Measurements from ENCODE around the gene COPS7A.

Gene COPS7A

DNA sequence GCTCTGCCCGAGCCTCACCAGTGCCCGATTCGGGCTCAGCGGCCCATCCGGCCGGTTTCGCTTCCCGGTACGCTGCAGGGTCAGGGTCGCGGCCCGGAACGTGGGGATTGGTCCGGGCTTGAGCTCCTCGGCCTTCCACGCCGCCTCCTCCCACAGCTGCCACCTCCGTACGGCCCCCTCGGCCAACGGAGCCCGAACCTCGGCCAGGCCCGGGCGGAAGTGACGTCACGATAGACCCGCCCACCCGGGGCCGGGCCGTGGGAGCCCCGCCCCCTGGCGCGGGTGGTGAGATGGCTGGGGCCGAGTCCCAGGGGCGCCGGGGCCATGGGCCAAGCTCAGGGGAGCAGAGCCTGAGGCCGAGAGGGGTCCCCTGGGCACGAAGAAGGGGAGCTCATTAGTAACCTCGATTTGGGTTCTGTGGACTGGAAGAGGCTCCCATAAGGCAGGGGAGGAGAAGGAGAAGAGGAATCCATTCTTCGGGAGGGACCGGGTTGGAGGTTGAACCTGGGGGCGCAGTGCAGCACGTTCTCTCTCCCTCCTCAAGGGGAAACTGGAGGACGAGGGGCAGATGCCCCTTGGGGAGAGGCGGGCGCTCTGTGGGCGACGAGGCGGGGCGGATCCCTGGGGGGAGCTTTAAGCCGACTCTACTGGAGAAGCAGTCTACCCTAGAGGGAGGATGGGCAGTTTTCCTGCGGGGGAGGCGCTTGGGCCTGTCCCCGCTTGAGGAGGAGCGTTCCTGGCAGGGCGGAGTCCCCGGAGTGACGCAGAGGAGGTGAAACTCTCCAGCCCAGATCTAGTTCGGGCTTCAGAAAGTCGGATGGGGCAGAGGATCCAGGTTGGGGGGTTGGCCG, 29.3 kb downstream of the COPS7A start, which contains the start of gene MLF2:
Gene MLF2 (minus strand): TSS at position 221 of the 851 bp plus-strand sequence. CDS start 807 bp downstream, outside the sequence.
- H3K4me1 ChIP-seq (ENCODE audit: control insufficient read depth, insufficient read depth, low read length) = peaks cover 12% of the 10 kb centered on the region
- H3K36me3 ChIP-seq (ENCODE audit: control insufficient read depth, insufficient read depth, low read length) = peaks cover 38% of the 10 kb centered on the region
- H3K27ac ChIP-seq (ENCODE audit: low read depth, low read length) = peak within 1 kb of the TSS; percentile 98
- no peaks in the 10 kb centered on the region for H3K9me3 ChIP-seq (ENCODE audit: control insufficient read depth, insufficient read depth, low read length)
- H3K4me3 ChIP-seq (ENCODE audit: low read depth, low read length) = peak within 1 kb of the TSS; percentile 93
- no peaks in the 10 kb centered on the region for H3K27me3 ChIP-seq (ENCODE audit: control insufficient read depth, insufficient read depth, low read length)
- H3K9ac ChIP-seq (ENCODE audit: low read depth, low read length) = peak within 1 kb of the TSS; percentile 86

DNA sequence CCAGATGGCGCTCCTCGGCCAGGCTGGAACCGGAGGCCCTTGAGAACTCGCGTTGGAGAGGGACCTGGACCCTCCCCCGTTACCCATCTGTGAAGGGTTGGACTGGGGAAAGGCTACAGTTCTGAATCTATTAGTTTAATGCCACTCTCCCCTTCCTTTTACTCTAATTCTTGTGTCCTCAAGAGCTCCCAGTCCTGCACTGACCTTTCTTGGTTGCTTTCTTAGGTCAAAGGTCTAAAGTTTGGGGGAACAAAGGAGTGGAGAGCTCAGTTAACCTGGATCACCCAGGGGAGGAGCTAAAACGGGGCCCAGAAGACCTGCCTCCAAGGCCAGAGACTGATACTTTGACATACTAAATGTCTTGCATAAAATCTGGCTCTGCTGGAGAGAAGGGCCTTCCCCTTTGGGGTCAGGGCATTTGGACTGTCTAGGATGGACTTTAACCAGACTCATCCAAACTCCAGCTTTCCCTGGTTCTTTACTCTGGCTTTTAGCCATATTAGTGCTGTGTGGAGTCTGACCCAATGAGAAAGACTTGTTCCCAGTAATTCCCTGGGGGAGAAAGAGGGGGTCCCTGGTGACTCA, 30.0 kb downstream of the COPS7A start:
- peaks cover 12% of the 10 kb centered on the region for H3K4me1 ChIP-seq (ENCODE audit: control insufficient read depth, insufficient read depth, low read length)
- peak overlapping the region; percentile 41 for H3K4me3 ChIP-seq (ENCODE audit: low read depth, low read length)
- H3K36me3 ChIP-seq (ENCODE audit: control insufficient read depth, insufficient read depth, low read length) = peaks cover 30% of the 10 kb centered on the region
- peak overlapping the region; percentile 98 for H3K27ac ChIP-seq (ENCODE audit: low read depth, low read length)
- H3K9ac ChIP-seq (ENCODE audit: low read depth, low read length) = no peak overlapping the region
- no peaks in the 10 kb centered on the region for H3K27me3 ChIP-seq (ENCODE audit: control insufficient read depth, insufficient read depth, low read length)
- H3K9me3 ChIP-seq (ENCODE audit: control insufficient read depth, insufficient read depth, low read length) = no peaks in the 10 kb centered on the region

- Histone ChIP-seq H3K36me3 (ENCODE audit: control insufficient read depth, insufficient read depth, low read length) (peaks cover 25% of the 10 kb centered on the region), H3K27me3 (ENCODE audit: control insufficient read depth, insufficient read depth, low read length) (no peaks in the 10 kb centered on the region), H3K4me3 (ENCODE audit: low read depth, low read length) (no peak overlapping the region), H3K9me3 (ENCODE audit: control insufficient read depth, insufficient read depth, low read length) (no peaks in the 10 kb centered on the region), H3K27ac (ENCODE audit: low read depth, low read length) (no peak overlapping the region), H3K4me1 (ENCODE audit: control insufficient read depth, insufficient read depth, low read length) (peaks cover 12% of the 10 kb centered on the region), H3K9ac (ENCODE audit: low read depth, low read length) (no peak overlapping the region)
Measured at GRCh38 chr12:6754411-6754810, 30.6 kb downstream of the COPS7A start.

DNA sequence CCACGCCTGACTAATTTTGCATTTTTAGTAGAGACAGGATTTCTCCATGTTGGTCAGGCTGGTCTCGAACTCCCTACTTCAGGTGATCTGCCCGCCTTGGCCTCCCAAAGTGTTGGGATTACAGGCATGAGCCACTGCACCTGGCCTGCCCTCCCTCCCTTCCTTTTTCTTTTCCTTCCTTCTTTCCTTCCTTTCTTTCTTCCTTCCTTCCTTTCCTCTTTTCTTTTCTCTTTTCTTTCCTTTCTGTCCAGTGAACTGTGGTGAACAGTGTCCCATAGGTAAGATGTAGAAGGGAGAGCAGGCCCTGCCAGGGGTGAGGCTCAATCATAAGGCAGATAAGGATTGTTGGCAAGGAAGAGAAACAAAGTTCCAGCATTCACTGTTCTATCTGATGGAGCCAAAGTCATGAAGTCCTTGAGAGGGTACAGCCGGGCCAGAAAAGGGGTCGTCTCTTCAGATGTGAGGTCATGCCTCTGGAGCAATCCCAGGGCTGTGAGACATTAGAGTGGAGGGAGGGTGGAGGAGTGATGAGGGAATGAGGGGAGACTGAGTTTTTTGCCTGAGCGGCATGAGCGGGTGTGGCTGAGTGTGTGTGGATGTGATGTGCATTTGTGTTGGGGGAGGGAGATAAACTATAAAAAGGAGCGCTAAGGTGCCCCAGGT, 33.3 kb downstream of the COPS7A start:
- H3K27me3 ChIP-seq (ENCODE audit: control insufficient read depth, insufficient read depth, low read length) = no peaks in the 10 kb centered on the region
- H3K4me1 ChIP-seq (ENCODE audit: control insufficient read depth, insufficient read depth, low read length) = peaks cover 9% of the 10 kb centered on the region
- no peaks in the 10 kb centered on the region for H3K9me3 ChIP-seq (ENCODE audit: control insufficient read depth, insufficient read depth, low read length)
- no peaks in the 10 kb centered on the region for H3K36me3 ChIP-seq (ENCODE audit: control insufficient read depth, insufficient read depth, low read length)
- H3K27ac ChIP-seq (ENCODE audit: low read depth, low read length) = no peak overlapping the region
- H3K4me3 ChIP-seq (ENCODE audit: low read depth, low read length) = no peak overlapping the region
- H3K9ac ChIP-seq (ENCODE audit: low read depth, low read length) = no peak overlapping the region

DNA sequence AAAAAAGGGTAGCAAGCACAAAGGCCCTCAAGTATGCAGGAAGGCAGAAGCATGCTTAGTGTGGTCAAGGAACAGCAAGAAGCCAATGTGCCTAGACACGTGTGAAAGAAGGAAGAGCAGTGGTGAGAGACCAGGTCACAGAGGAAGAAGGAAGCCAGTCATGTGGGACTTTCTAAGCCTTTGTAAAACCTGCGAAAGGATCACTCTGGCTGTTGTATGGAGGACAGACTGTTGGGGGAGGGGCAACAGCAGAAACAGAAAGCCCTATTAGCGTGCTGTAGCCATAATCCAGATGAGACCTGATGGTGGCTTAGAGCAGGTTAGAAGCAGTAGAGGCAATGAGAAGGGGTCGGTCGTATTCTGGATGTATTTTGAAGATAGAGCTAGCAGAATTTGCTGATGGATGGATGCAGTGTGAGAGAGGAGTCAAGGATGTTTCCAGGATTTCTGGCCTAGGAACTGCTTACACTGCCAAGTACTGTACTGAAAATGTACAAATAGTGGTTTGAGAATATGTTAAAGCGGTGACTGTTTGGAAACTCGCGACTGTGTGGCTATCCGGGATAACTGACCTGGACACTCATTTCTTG, 34.8 kb downstream of the COPS7A start:
- H3K36me3 ChIP-seq (ENCODE audit: control insufficient read depth, insufficient read depth, low read length) = no peaks in the 10 kb centered on the region

GRCh38 chr12:6759741-6760140, 35.9 kb downstream of the COPS7A start:
- Histone ChIP-seq H3K9ac (ENCODE audit: low read depth, low read length) (no peak overlapping the region), H3K9me3 (ENCODE audit: control insufficient read depth, insufficient read depth, low read length) (no peaks in the 10 kb centered on the region), H3K36me3 (ENCODE audit: control insufficient read depth, insufficient read depth, low read length) (no peaks in the 10 kb centered on the region), H3K27me3 (ENCODE audit: control insufficient read depth, insufficient read depth, low read length) (no peaks in the 10 kb centered on the region), H3K4me1 (ENCODE audit: control insufficient read depth, insufficient read depth, low read length) (peaks cover 9% of the 10 kb centered on the region), H3K27ac (ENCODE audit: low read depth, low read length) (no peak overlapping the region), H3K4me3 (ENCODE audit: low read depth, low read length) (no peak overlapping the region)

More for the DNA sequence above, 34.8 kb downstream of the COPS7A start:
- Histone ChIP-seq H3K27ac (ENCODE audit: low read depth, low read length) (no peak overlapping the region), H3K9ac (ENCODE audit: low read depth, low read length) (no peak overlapping the region), H3K27me3 (ENCODE audit: control insufficient read depth, insufficient read depth, low read length) (no peaks in the 10 kb centered on the region), H3K9me3 (ENCODE audit: control insufficient read depth, insufficient read depth, low read length) (no peaks in the 10 kb centered on the region), H3K4me1 (ENCODE audit: control insufficient read depth, insufficient read depth, low read length) (peaks cover 11% of the 10 kb centered on the region), H3K4me3 (ENCODE audit: low read depth, low read length) (no peak overlapping the region)

- peaks cover 3% of the 10 kb centered on the region; the same call in 1 of the 2 replicates for H3K27me3 ChIP-seq (ENCODE audit: control insufficient read depth, insufficient read depth, low read length)
- peaks cover 24% of the 10 kb centered on the region for H3K4me1 ChIP-seq (ENCODE audit: control insufficient read depth, insufficient read depth, low read length)
Measured at GRCh38 chr12:6763380-6763779, 39.5 kb downstream of the COPS7A start.

DNA sequence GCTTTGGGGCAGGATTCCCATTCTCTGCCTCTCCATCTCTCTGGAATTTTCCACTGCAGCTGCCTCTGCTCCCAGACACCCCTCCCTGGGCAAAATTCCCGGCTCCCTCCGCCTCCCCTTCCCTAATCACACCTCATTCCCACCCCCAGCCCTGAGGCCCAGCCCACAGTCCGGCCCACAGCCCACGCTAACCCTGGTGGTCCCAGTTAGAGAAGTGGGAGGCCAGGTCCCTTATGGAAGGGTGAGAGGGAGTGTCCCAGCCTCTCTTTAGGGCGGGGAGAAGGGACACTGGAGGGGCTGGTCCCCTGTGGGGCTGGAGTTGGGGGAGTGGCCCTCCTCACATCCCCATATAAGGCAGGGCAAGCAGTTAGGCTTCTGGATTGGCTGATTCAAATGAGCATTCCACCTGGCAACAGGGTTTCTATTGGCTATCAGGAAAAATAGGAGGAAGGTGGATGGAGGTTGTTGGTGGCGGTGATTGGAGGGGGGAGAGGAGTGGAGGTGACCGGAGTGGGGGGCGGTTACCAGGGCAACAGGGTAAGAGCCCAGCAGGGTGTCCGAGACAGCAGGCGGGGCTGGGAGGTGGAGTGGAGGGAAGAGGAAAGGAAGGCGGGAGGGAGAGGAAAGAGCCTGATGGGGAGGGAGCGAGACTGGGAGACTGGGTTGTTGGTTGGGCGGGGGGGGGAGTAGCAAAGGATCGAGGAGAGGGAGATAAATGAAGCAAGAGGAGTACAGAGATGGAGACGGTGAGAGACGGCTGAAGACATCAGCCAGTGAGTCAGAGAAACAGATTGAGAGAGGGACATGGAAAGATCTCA, 40.4 kb downstream of the COPS7A start:
- Histone ChIP-seq H3K4me1 (ENCODE audit: control insufficient read depth, insufficient read depth, low read length) (peaks cover 32% of the 10 kb centered on the region), H3K9ac (ENCODE audit: low read depth, low read length) (no peak overlapping the region), H3K27ac (ENCODE audit: low read depth, low read length) (peak overlapping the region; percentile 82), H3K4me3 (ENCODE audit: low read depth, low read length) (peak overlapping the region; percentile 18), H3K9me3 (ENCODE audit: control insufficient read depth, insufficient read depth, low read length) (no peaks in the 10 kb centered on the region), H3K36me3 (ENCODE audit: control insufficient read depth, insufficient read depth, low read length) (0 out of 2 replicates have a peak, but pooled peaks cover under 1% of the 10 kb centered on the region), H3K27me3 (ENCODE audit: control insufficient read depth, insufficient read depth, low read length) (peaks cover 3% of the 10 kb centered on the region; the same call in 1 of the 2 replicates)

More at GRCh38 chr12:6763380-6763779, 39.5 kb downstream of the COPS7A start:
- Histone ChIP-seq H3K4me3 (ENCODE audit: low read depth, low read length) (no peak overlapping the region), H3K36me3 (ENCODE audit: control insufficient read depth, insufficient read depth, low read length) (no peaks in the 10 kb centered on the region), H3K27ac (ENCODE audit: low read depth, low read length) (peak overlapping the region; percentile 82), H3K9ac (ENCODE audit: low read depth, low read length) (no peak overlapping the region; the same call in 1 of the 2 replicates), H3K9me3 (ENCODE audit: control insufficient read depth, insufficient read depth, low read length) (no peaks in the 10 kb centered on the region)

DNA sequence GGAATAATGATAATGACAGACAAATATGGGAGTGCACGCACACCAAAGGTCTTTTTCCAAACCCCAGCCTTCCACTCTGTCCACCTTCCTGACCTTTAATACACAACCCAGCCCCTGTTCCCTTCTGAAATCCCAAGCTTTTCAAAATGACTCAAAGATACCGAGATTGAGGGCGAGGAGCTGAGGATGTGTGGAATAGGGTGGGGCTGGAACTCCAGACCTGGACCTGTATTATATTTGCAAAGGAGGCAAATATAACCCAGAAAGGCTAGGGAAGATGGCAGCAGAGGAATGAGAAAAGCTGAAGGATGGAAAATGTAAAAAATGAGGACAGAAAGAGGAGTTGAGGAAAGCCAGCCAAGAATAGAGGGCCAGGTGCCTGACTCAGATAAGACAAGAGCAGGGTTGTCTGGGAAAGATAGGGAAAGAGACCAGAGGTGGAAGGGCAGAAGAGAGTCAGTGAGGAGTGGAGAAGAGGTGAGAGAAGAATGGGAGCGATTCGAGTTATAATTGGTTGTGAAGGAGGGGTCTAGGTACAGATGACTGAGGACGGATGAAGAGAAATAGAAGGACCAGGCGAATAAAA, 41.3 kb downstream of the COPS7A start:
- peaks cover 35% of the 10 kb centered on the region for H3K4me1 ChIP-seq (ENCODE audit: control insufficient read depth, insufficient read depth, low read length)

More for the DNA sequence above, 41.3 kb downstream of the COPS7A start:
- peak overlapping the region; percentile 83 for H3K4me3 ChIP-seq (ENCODE audit: low read depth, low read length)
- peak overlapping the region; percentile 82 for H3K27ac ChIP-seq (ENCODE audit: low read depth, low read length)
- peaks cover 9% of the 10 kb centered on the region for H3K36me3 ChIP-seq (ENCODE audit: control insufficient read depth, insufficient read depth, low read length)
- no peak overlapping the region; the same call in 1 of the 2 replicates for H3K9ac ChIP-seq (ENCODE audit: low read depth, low read length)
- peaks cover 3% of the 10 kb centered on the region; the same call in 1 of the 2 replicates for H3K27me3 ChIP-seq (ENCODE audit: control insufficient read depth, insufficient read depth, low read length)
- no peaks in the 10 kb centered on the region for H3K9me3 ChIP-seq (ENCODE audit: control insufficient read depth, insufficient read depth, low read length)
